Measurements from ENCODE around the gene ST8SIA2.

The ST8SIA2 gene

GRCh38 chr15:92409521-92409920, 15.8 kb downstream of the ST8SIA2 start:
- H3K4me3 ChIP-seq (ENCODE audit: low read depth, low read length): no peak overlapping the region
- H3K4me1 ChIP-seq (ENCODE audit: control insufficient read depth, insufficient read depth, low read length): no peaks in the 10 kb centered on the region
- ChIA-PET POLR2A (no interaction called here), CTCF (interaction anchor here (0.7 to 0.8 kb wide), 2 partner anchors 104 to 332 kb away, joined by 3 read pairs; no protein-coding TSS in a partner anchor)
- H3K36me3 ChIP-seq (ENCODE audit: control insufficient read depth in 2 of 2, insufficient read depth in 1 of 2, low read length in 2 of 2): no peaks in the 10 kb centered on the region
- H3K9me3 ChIP-seq (ENCODE audit: control insufficient read depth, insufficient read depth, low read depth, low read length): no peaks in the 10 kb centered on the region
- TF ChIP-seq ZNF747 (tag by site-specific recombination; IDR thresholded peaks at IDR 0.05) (no peak), ZNF596 (tag by site-specific recombination; IDR thresholded peaks at IDR 0.05) (no peak), MZF1 (tag by site-specific recombination; IDR thresholded peaks at IDR 0.05; ENCODE audit: borderline replicate concordance) (no peak), ZNF76 (tag by site-specific recombination; IDR thresholded peaks at IDR 0.05; ENCODE audit: borderline replicate concordance, low read depth) (no peak), HOXA7 (CRISPR knock-in tag; IDR thresholded peaks at IDR 0.05; ENCODE audit: borderline replicate concordance) (no peak), ZNF416 (tag by site-specific recombination; IDR thresholded peaks at IDR 0.05) (no peak), ZNF157 (tag by site-specific recombination; IDR thresholded peaks at IDR 0.05) (no peak), ZNF555 (tag by site-specific recombination; conservative IDR thresholded peaks at IDR 0.05) (no peak)
- H3K27ac ChIP-seq (ENCODE audit: extremely low read depth, low read depth, low read length): no peak overlapping the region

- POLR2A ChIA-PET: interaction anchor here (1.0 kb wide), 1 partner anchor 11 kb away, joined by 3 read pairs; no protein-coding TSS in a partner anchor
- no peaks in the 10 kb centered on the region for H3K9me3 ChIP-seq (ENCODE audit: control insufficient read depth, insufficient read depth, low read depth, low read length)
- H3K4me3 ChIP-seq (ENCODE audit: low read depth, low read length): no peak overlapping the region
- no peaks in the 10 kb centered on the region for H3K4me1 ChIP-seq (ENCODE audit: control insufficient read depth, insufficient read depth, low read length)
- no peak overlapping the region for H3K27ac ChIP-seq (ENCODE audit: extremely low read depth, low read depth, low read length)
- CTCF ChIA-PET: interaction anchor here (1.0 kb wide), 1 partner anchor 316 kb away, joined by 3 read pairs; no protein-coding TSS in a partner anchor
- no peaks in the 10 kb centered on the region for H3K36me3 ChIP-seq (ENCODE audit: control insufficient read depth in 2 of 2, insufficient read depth in 1 of 2, low read length in 2 of 2)
- TF ChIP-seq, protein P1, sequence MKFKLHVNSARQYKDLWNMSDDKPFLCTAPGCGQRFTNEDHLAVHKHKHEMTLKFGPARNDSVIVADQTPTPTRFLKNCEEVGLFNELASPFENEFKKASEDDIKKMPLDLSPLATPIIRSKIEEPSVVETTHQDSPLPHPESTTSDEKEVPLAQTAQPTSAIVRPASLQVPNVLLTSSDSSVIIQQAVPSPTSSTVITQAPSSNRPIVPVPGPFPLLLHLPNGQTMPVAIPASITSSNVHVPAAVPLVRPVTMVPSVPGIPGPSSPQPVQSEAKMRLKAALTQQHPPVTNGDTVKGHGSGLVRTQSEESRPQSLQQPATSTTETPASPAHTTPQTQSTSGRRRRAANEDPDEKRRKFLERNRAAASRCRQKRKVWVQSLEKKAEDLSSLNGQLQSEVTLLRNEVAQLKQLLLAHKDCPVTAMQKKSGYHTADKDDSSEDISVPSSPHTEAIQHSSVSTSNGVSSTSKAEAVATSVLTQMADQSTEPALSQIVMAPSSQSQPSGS (tag by site-specific recombination; IDR thresholded peaks at IDR 0.05; ENCODE audit: low read depth): no peak
- TF ChIP-seq ZNF266 (tag by site-specific recombination; IDR thresholded peaks at IDR 0.05; ENCODE audit: low read depth) (no peak), ZNF629 (tag by site-specific recombination; IDR thresholded peaks at IDR 0.05) (peak; percentile 32; the same call in 1 of the 2 replicates), ZNF571 (tag by site-specific recombination; IDR thresholded peaks at IDR 0.05) (no peak), EGR2 (tag by site-specific recombination; IDR thresholded peaks at IDR 0.05; ENCODE audit: low read depth) (no peak), GLIS1 (tag by site-specific recombination; IDR thresholded peaks at IDR 0.05) (peak; percentile 54), ZNF433 (tag by site-specific recombination; IDR thresholded peaks at IDR 0.05; ENCODE audit: low read depth) (no peak), WT1 (tag by site-specific recombination; IDR thresholded peaks at IDR 0.05) (peak; percentile 18; the same call in 1 of the 2 replicates), IKZF3 (tag by site-specific recombination; IDR thresholded peaks at IDR 0.05) (0 out of 2 replicates have a peak, but pooled peaks have one; percentile 12), ZNF114 (tag by site-specific recombination; IDR thresholded peaks at IDR 0.05) (no peak), ZIC2 (tag by site-specific recombination; IDR thresholded peaks at IDR 0.05) (peak; percentile 42; the same call in 1 of the 2 replicates), OSR2 (tag by site-specific recombination; IDR thresholded peaks at IDR 0.05) (peak; percentile 63), ZNF121 (tag by site-specific recombination; IDR thresholded peaks at IDR 0.05) (no peak), ZNF549 (tag by site-specific recombination; IDR thresholded peaks at IDR 0.05) (no peak), ZNF341 (tag by site-specific recombination; IDR thresholded peaks at IDR 0.05; ENCODE audit: low read depth) (no peak), PRDM6 (tag by site-specific recombination; IDR thresholded peaks at IDR 0.05) (0 out of 2 replicates have a peak, but pooled peaks have one; percentile 23)
- TF ChIP-seq, protein P2, sequence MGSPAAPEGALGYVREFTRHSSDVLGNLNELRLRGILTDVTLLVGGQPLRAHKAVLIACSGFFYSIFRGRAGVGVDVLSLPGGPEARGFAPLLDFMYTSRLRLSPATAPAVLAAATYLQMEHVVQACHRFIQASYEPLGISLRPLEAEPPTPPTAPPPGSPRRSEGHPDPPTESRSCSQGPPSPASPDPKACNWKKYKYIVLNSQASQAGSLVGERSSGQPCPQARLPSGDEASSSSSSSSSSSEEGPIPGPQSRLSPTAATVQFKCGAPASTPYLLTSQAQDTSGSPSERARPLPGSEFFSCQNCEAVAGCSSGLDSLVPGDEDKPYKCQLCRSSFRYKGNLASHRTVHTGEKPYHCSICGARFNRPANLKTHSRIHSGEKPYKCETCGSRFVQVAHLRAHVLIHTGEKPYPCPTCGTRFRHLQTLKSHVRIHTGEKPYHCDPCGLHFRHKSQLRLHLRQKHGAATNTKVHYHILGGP (tag by site-specific recombination; IDR thresholded peaks at IDR 0.05): no peak
These were observed 16.9 kb downstream of the ST8SIA2 start for GRCh38 chr15:92410537-92410936.
